Endothelial cell of umbilical vein (primary cell): Measurements from ENCODE around the gene PTPN9.

ENCODE experiments used
- CTCF ChIP-seq, 2 donors: IDR thresholded peaks; 1 replicate in 1 of 2; 2 replicates in 1 of 2; pipeline ENCODE4 v1.5.1; 2011; ENCODE audit warnings: low read length in 2 of 2, mild to moderate bottlenecking in 2 of 2, moderate library complexity in 2 of 2, control low read depth in 1 of 2, inconsistent platforms in 1 of 2, low read depth in 1 of 2; ENCODE audit not compliant: insufficient read depth in 1 of 2; ENCODE audit errors: extremely low read depth in 1 of 2
- POLR2A ChIP-seq: IDR thresholded peaks from 2 replicates; pipeline ENCODE4 v1.6.1; 2012; ENCODE audit warnings: low read depth, mild to moderate bottlenecking, control low read depth, low read length

- peak; percentile 34 for TF ChIP-seq POLR2A
- peak; percentile 16 to 54 for TF ChIP-seq CTCF (IDR thresholded peaks at IDR 0.05; ENCODE audit: extremely low read depth in 1 of 2, insufficient read depth in 1 of 2, low read depth in 1 of 2, low read length in 2 of 2)
Observed at GRCh38 chr15:75578948-75579920, at the start of gene PTPN9.
